HG02588 (cell line): ENCODE results near the gene ADI1.
"Not testable (repeated sequence)": the region's sequence is repeated elsewhere in the genome, so short reads cannot be mapped to it uniquely, and the experiment has no call there.

Experiments used
- ATAC-seq: cut with Tn5 transposase; IDR thresholded peaks from one replicate; pipeline ENCODE4 v1.9.1; 2021; ENCODE audit warnings: mild to moderate bottlenecking, moderate library complexity; ENCODE audit not compliant: unreplicated experiment

ADI1 gene

GRCh38 chr2:3529316-3530025 is 10.1 kb upstream of the ADI1 start:
- no peak for ATAC-seq

GRCh38 chr2:3527886-3528785 is 8.8 kb upstream of the ADI1 start:
- no peak for ATAC-seq

GRCh38 chr2:3526871-3527270 is 7.5 kb upstream of the ADI1 start:
- ATAC-seq: no peak

DNA sequence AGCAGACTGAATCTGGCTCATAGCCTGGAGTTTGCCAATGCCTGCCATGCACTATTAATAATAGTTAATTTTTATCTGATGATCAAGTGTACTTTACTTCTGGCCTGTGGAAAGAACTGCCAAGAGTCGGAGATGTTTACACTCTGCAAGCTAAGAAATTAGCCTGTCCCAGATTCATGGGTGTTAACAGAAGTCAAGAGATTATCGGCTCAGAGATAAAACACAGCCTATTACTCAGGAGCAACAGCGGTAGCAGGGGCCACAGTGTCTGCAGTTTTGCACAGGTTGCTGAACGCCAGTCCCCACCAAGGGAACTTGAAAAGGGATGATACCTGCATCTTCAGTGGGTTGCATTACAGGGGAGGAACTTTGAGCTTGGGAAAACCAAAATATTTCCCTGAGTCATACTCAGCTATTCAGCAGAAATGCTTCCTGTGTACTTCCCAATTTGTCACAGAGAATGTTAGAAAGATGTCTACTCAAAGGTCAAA is 4.3 kb upstream of the ADI1 start:
- no peak for ATAC-seq

- ATAC-seq: no peak
These were observed 3.7 kb upstream of the ADI1 start for GRCh38 chr2:3522961-3523421.

DNA sequence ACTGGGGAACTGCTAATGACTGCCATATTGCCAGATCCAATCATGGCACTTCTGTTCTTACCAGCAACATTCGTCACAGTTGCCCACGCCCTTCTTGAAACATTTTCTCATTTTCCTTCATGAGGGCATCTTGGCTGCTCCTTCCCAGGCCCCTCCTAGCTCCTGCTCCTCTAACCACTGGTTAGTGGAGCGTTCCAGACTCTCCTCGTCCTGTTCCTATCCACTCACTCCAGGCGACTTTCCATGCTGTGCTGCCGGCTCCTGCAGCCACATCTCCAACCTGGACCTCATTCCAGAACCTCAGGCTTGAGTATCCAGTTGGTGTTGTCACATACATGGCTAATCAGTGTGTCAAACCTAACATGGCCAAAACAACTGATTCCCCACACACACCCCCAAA is 1.3 kb upstream of the ADI1 start:
- no peak for ATAC-seq

DNA sequence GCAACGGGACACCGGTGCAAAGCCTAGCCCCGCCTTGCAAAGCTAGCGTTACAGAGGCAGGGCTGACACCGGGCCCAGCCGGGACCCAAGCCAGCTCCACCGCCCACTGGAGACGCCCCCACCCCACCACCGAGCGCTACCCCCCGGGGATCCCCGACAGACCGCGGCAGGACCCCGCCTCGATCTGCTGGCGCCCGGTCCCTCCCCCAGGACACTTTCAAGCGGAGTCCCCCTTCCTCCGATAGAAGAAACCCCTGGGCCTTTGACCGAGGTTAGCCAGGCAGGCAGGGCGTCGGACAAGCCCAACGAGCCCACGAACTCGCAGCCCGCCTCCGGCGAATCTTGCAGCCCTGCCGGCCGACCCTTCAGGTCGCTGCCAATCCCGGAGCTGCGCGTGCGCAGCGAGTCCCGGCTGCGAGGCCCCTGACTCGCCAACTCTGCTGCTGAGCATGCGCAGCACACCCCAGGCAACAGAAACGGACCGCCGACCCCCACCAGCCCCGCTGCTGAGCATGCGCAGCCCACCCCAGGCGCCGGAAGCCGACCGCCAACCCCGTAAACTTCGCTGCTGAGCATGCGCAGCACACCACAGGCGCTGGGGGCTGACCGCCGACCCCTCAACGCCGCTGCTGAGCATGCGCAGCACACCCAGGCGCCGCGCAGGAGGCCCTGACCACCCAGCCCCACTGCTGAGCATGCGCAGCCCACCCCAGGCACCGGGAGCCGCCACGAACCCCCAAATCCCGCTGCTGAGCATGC is 656 bp downstream of the ADI1 start:
- ATAC-seq: peak; percentile 73

DNA sequence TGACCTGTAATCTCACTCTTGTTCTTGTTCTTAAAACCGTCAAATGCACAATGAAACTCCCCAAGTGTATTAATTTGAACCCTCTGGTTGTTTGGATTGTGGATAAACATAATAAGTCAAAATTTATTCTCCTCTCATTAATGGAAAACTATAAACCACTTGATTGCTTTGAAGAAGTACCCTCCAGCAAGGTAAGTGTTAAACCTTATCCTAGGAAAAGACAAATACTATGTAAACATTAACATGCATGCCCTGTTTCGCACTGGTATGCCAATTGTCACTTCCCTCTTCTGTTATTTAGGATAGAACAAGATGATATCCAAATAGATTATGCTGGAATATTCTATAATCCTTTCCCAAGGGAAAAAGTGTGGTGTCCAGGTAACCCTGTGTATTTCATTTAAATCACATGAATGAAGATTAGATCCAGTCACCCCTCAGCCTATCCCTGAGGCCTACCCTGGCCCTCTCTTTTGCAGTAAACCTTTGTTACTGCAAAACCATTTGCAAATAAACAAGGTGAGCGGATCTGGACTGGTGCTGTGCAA is 1.3 kb downstream of the ADI1 start:
- no peak for ATAC-seq

DNA sequence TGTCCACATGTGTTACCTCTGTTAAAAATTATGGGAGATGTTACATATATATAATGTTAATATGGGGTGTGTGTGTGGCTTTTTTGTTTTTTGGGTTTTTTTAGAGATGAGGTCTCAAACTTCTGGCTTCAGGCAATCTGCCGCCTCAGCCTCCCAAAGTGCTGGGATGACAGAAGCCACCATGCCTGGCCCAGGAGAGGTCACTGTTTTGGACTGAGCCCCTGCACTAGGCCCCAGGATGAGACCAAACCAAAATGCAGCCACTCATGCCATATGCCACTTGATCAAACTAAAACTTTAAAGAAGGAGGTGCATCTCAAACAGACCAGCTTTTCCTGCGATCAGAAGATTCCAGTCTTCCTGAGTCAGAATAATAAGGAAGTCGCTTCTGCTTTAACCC is 2.5 kb downstream of the ADI1 start:
- ATAC-seq: no peak

DNA sequence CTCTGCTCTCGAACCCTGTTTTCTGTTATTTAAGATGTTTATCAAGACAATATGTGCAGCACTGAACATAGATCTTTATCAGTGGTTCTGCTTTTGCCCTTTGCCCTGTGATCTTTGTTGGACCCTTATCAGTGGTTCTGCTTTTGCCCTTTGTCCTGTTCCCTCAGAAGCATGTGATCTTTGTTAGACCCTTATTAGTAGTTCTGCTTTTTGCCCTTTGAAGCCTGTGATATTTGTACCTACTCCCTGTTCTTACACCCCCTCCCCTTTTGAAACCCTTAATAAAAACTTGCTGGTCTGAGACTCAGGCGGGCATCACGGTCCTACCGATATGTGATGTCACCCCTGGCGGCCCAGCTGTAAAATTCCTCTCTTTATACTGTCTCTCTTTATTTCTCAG is 3.9 kb downstream of the ADI1 start:
- not testable (repeated sequence) for ATAC-seq

- no peak for ATAC-seq
These were observed 6.1 kb downstream of the ADI1 start for GRCh38 chr2:3513026-3513810.

DNA sequence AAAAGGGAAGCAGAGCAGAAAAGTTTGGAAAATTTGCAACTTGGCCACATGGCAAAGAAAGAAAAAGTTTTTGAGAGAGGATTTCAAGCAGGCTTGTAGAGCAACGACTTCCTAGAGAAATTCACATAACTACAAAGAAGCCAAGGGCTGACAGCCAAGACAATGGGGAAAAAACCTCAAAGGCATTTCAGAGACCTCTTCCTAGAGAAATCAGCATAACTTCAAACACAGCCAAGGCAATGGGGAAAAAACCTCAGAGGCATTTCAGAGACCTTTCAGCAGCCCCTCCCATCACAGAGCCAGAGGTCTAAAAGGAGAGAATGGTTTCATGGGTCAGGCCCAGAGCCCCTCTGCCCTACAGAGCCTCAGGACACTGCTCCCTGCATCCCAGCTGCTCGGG is 7.2 kb downstream of the ADI1 start:
- no peak for ATAC-seq

- no peak for ATAC-seq
These were observed 13.6 kb downstream of the ADI1 start for GRCh38 chr2:3505771-3506170.

DNA sequence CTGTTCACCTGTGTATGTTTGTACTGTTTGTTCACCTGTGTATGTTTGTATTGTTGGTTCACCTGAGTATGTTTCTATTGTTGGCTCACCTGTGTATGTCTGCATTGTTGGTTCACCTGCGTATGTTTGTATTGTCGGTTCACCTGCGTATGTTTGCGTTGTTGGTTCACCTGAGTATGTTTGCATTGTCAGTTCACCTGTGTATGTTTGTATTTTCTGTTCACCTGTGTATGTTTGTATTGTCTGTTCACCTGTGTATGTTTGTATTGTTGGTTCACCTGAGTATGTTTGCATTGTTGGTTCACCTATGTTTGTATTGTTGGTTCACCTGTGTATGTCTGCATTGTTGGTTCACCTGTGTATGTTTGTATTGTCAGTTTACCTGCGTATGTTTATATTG is 14.6 kb downstream of the ADI1 start:
- no peak for ATAC-seq

GRCh38 chr2:3503483-3503882 is 15.8 kb downstream of the ADI1 start:
- no peak for ATAC-seq

DNA sequence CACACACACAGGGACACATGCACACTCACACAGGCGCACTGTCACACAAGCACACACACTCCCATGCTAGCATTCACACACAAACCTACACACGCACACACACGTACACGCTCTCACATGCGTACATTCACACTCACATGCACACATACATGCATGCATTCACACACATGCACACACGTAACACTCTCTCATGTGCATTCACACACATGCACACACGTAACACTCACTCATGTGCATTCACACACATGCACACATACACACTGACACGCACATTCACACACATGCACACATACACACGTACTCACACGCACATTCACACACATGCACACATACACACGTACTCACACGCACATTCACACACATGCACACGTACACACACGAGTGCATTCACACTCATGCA is 16.3 kb downstream of the ADI1 start:
- ATAC-seq: no peak

- ATAC-seq: no peak
These were observed 18.9 kb downstream of the ADI1 start for GRCh38 chr2:3500326-3500899.

DNA sequence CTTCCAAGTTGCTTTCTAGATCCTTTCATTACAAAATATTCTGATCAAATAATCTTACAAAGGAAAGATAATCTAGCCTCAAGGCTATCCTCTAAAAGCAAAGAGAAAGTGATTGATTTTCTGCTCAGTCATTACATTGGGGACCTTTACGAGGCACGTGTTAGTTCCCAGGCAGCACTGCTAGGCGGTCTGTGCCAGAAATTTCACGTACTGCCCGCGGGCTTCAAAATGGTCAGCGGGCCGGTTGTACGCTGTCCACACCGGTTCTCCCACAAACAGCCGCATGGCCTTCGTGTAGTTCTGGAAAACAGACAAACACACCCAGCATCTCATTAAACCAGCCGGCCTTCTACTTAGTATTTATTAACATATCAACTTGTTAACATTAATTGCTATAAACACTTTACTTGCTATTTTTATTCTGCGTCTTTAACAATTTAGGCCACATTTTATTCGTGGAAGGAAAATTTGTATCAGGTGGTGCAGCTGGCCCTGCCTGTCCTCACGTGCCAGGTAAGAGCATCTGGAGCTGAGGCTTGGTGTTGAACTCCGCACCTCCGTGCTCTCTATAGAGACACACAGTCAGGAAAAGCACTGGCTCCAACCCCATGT is 20.4 kb downstream of the ADI1 start:
- ATAC-seq: no peak

- not testable (repeated sequence) for ATAC-seq
These were observed 22.6 kb downstream of the ADI1 start for GRCh38 chr2:3496708-3497080.
